ENCODE data around the gene SIRPA. TPM values are rescaled to one million over a fixed set of nuclear protein-coding genes. Genes with fewer than 3 reads are reported as not detected.

The SIRPA gene
- polyA plus RNA-seq, 1 donor from 2014 or later, result 8.0 TPM

GRCh38 chr20:1958426-1958825, 63.2 kb downstream of the SIRPA start:
- Histone ChIP-seq H3K36me3 (ENCODE audit: insufficient read depth, low read length) (no peaks in the 10 kb centered on the region), H3K9me2 (ENCODE audit: insufficient read depth, low read length) (no peaks in the 10 kb centered on the region), H3K9ac (ENCODE audit: low read length) (no peak overlapping the region), H3K79me2 (replicated peaks; ENCODE audit: insufficient read depth, low read length) (no peaks in the 10 kb centered on the region), H3K4me2 (ENCODE audit: low read length) (no peak overlapping the region), H3K27me3 (ENCODE audit: insufficient read depth, low read depth, low read length) (no peaks in the 10 kb centered on the region), H4K20me1 (ENCODE audit: insufficient read depth) (no peaks in the 10 kb centered on the region), H3F3A (ENCODE audit: insufficient read depth, low read length, poor library complexity, severe bottlenecking) (no peaks in the 10 kb centered on the region), H3K4me3 (ENCODE audit: low read length) (no peak overlapping the region), H3K9me3 (ENCODE audit: low read length) (no peaks in the 10 kb centered on the region), H2AFZ (ENCODE audit: low read depth, low read length) (no peak overlapping the region), H3K27ac (ENCODE audit: low read length) (no peak overlapping the region)
- no peak for TF ChIP-seq EP300 (conservative IDR thresholded peaks at IDR 0.05; ENCODE audit: poor library complexity, severe bottlenecking)
- TF ChIP-seq RAD21 (conservative IDR thresholded peaks at IDR 0.05), result no peak
- no peak for TF ChIP-seq SMC3 (conservative IDR thresholded peaks at IDR 0.05; ENCODE audit: poor library complexity)
- no peak for TF ChIP-seq POLR2AphosphoS5 (IDR thresholded peaks at IDR 0.05)
- TF ChIP-seq MXI1 (conservative IDR thresholded peaks at IDR 0.05; ENCODE audit: poor library complexity, severe bottlenecking), result no peak
- no peak for TF ChIP-seq TAF1 (IDR thresholded peaks at IDR 0.05; ENCODE audit: low read depth)
- TF ChIP-seq EZH2 (IDR thresholded peaks at IDR 0.05; ENCODE audit: borderline replicate concordance, insufficient read depth, low read length, poor library complexity, severe bottlenecking), result no peak
- TF ChIP-seq REST (IDR thresholded peaks at IDR 0.05; ENCODE audit: borderline replicate concordance), result no peak
- TF ChIP-seq CTCF (IDR thresholded peaks at IDR 0.05; ENCODE audit: poor library complexity, severe bottlenecking), result no peak

- no peaks in the 10 kb centered on the region for H3F3A ChIP-seq (ENCODE audit: insufficient read depth, low read length, poor library complexity, severe bottlenecking)
- H3K4me2 ChIP-seq (ENCODE audit: low read length), result no peak overlapping the region
- H3K4me3 ChIP-seq (ENCODE audit: low read length), result no peak overlapping the region
- H3K27me3 ChIP-seq (ENCODE audit: insufficient read depth, low read depth, low read length), result no peaks in the 10 kb centered on the region
- no peaks in the 10 kb centered on the region for H3K9me2 ChIP-seq (ENCODE audit: insufficient read depth, low read length)
- H3K79me2 ChIP-seq (replicated peaks; ENCODE audit: insufficient read depth, low read length), result no peaks in the 10 kb centered on the region
- no peak for TF ChIP-seq MXI1 (conservative IDR thresholded peaks at IDR 0.05; ENCODE audit: poor library complexity, severe bottlenecking)
- TF ChIP-seq SMC3 (conservative IDR thresholded peaks at IDR 0.05; ENCODE audit: poor library complexity), result no peak
- TF ChIP-seq CTCF (IDR thresholded peaks at IDR 0.05; ENCODE audit: poor library complexity, severe bottlenecking), result no peak
- TF ChIP-seq TAF1 (IDR thresholded peaks at IDR 0.05; ENCODE audit: low read depth), result no peak
- TF ChIP-seq POLR2AphosphoS5 (IDR thresholded peaks at IDR 0.05), result no peak
- no peak for TF ChIP-seq EZH2 (IDR thresholded peaks at IDR 0.05; ENCODE audit: borderline replicate concordance, insufficient read depth, low read length, poor library complexity, severe bottlenecking)
- TF ChIP-seq REST (IDR thresholded peaks at IDR 0.05; ENCODE audit: borderline replicate concordance), result no peak
- no peak for TF ChIP-seq RAD21 (conservative IDR thresholded peaks at IDR 0.05)
- H3K27ac ChIP-seq (ENCODE audit: low read length), result no peak overlapping the region
- H3K36me3 ChIP-seq (ENCODE audit: insufficient read depth, low read length), result no peaks in the 10 kb centered on the region
- no peaks in the 10 kb centered on the region for H3K9me3 ChIP-seq (ENCODE audit: low read length)
- no peaks in the 10 kb centered on the region for H4K20me1 ChIP-seq (ENCODE audit: insufficient read depth)
- H3K9ac ChIP-seq (ENCODE audit: low read length), result no peak overlapping the region
- H2AFZ ChIP-seq (ENCODE audit: low read depth, low read length), result no peak overlapping the region
Measured at GRCh38 chr20:1959156-1959555, 63.9 kb downstream of the SIRPA start.

Measured in neural cell (in vitro differentiated cells).